RWPE1 (cell line): ENCODE results near the gene SLC52A3.
A peak's percentile ranks its signal among the peaks of the same experiment; 100 is the strongest.
"Not testable (repeated sequence)": the region's sequence is repeated elsewhere in the genome, so short reads cannot be mapped to it uniquely, and the experiment has no call there.

ENCODE experiments used
- CTCF ChIA-PET: fragments of 350-600 bp; sonication (Branson Sonifier 250); formaldehyde crosslinking; extraction: SDS; loops from one replicate; lab custom pipeline; 2021; lab: Yijun Ruan, JAX
- POLR2A ChIA-PET: fragments of 400-600 bp; formaldehyde crosslinking; extraction: SDS; loops from one replicate; lab custom pipeline; 2020; ENCODE audit warnings: antibody characterized with exemption; ENCODE audit not compliant: low non-redundant PET; lab: Yijun Ruan, JAX
- DNase-seq: peaks from one replicate; pipeline ENCODE4 v3.0.0; 2012; ENCODE audit warnings: low spot score
- H3K27ac ChIP-seq: fragments of 450-650 bp; 2 replicates; pipeline ENCODE4 v1.5.1; 2017
- CTCF ChIP-seq: fragments of 450-650 bp; conservative IDR thresholded peaks from 2 replicates; pipeline ENCODE4 v1.5.1; 2017; ENCODE audit warnings: low read depth, mild to moderate bottlenecking

Gene SLC52A3

GRCh38 chr20:768426-768978, at the start of gene SLC52A3:
Gene SLC52A3, minus strand, starts transcription at chr20:768500. Its CDS starts 2,726 bp downstream, at chr20:765774.
- POLR2A ChIA-PET, result no interaction called here
- peak; percentile 71 for DNase-seq
- 0 out of 2 replicates have a peak, but pooled peaks have one; percentile 6 for TF ChIP-seq CTCF
- no peak within 1 kb of the TSS for H3K27ac ChIP-seq
- CTCF ChIA-PET, result interaction anchor here (0.5 to 1.5 kb wide), 18 partner anchors 8 to 342 kb away, joined by 3 to 12 read pairs (median 4); no protein-coding TSS in a partner anchor

GRCh38 chr20:815914-816606, 47.8 kb upstream of the SLC52A3 start:
- CTCF ChIA-PET, result interaction anchor here (0.5 to 4.1 kb wide), 16 partner anchors 11 to 522 kb away, joined by 3 to 71 read pairs (median 4); no protein-coding TSS in a partner anchor
- peak; percentile 68 for DNase-seq
- peak; percentile 99 for TF ChIP-seq CTCF
- POLR2A ChIA-PET, result no interaction called here
- H3K27ac ChIP-seq, result no peak overlapping the region

DNA sequence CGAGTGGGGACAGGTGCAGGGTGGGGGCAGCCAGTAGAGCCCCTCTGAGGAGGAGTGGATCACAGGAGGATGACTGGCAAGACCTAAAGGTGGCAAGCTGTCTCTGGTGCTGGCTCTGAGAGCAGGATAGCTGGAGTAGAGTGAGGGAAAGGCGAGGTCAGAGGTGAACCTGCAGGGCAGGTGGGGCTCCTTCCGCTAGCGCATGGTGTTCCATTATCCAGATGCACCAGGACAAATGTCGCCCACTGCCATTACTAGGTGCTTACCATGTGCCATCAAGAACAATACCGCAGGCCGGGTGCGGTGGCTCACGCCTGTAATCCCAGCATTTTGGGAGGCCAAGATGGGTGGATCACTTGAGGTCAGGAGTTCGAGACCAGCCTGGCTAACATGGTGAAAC, 46.9 kb upstream of the SLC52A3 start:
- ChIA-PET POLR2A (no interaction called here), CTCF (interaction anchor here (0.5 to 4.1 kb wide), 12 partner anchors 10 to 371 kb away, joined by 3 to 71 read pairs (median 4); no protein-coding TSS in a partner anchor)
- no peak overlapping the region for H3K27ac ChIP-seq
- no peak for TF ChIP-seq CTCF
- no peak for DNase-seq

GRCh38 chr20:813390-813789, 45.1 kb upstream of the SLC52A3 start:
- no peak for TF ChIP-seq CTCF
- no peak overlapping the region for H3K27ac ChIP-seq
- CTCF ChIA-PET, result no interaction called here
- DNase-seq, result no peak
- POLR2A ChIA-PET, result no interaction called here

DNA sequence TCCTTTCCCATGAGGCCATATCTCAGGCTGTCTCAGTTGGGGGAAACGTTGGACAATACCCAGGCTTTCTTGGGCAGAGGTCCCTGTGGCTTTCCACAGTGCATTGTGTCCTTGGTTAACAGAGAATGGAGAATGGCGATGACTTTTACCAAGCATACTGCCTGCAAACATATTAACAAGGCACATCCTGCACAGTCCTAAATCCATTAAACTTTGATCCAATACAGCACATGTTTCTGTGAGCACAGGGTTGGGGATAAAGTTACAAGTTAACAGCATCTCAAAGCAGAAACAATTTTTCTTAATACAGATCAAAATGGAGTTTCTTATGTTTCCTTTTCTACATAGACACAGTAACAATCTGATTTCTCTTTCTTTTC, 44.1 kb upstream of the SLC52A3 start:
- POLR2A ChIA-PET, DNase-seq, CTCF ChIA-PET, H3K27ac ChIP-seq: not testable (repeated sequence)

DNA sequence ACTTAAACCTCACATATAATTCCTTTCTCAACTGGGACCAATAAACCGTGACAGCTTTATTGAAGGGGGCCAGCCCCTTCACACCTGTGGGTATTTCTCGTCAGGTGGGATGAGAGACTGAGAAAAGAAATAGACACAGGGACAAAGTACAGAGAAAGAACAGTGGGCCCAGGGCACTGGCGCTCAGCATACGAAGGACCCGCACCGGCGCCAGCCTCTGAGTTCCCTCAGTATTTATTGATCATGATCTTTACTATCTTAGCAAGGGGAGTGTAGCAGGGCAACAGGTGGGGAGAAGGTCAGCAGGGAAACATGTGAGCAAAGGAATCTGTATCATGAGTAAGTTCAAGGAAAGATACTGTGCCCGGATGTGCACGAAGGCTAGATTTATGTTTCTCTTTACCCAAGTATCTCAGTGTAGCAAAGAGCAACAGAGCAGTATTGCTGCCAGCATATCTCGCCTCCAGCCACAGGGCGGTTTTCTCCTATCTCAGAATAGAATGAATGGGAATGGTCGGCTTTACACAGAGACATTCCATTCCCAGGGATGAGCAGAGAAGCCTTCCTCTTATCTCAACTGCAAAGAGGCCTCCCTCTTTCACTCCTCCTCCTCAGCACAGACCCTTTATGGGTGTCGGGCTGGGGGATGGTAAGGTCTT, 43.6 kb upstream of the SLC52A3 start:
- POLR2A ChIA-PET, DNase-seq, CTCF ChIA-PET, H3K27ac ChIP-seq: not testable (repeated sequence)

- no peak for TF ChIP-seq CTCF
- POLR2A ChIA-PET, result no interaction called here
- DNase-seq, result no peak
- H3K27ac ChIP-seq, result no peak overlapping the region
- CTCF ChIA-PET, result interaction anchor here (0.7 to 1.2 kb wide), 2 partner anchors 37 to 291 kb away, joined by 3 to 5 read pairs; partner anchors contain the start of gene SLC52A3
Observed at GRCh38 chr20:805713-806112, 37.4 kb upstream of the SLC52A3 start.
